ENCODE data around the gene LIMK1.

LIMK1 gene

GRCh38 chr7:74069790-74070618 lies 13.6 kb upstream of the LIMK1 start:
- H3K36me3 ChIP-seq (ENCODE audit: control insufficient read depth in 4 of 4, insufficient read depth in 4 of 4, low read length in 3 of 4), result no peaks in the 10 kb centered on the region
- H3K9me3 ChIP-seq (ENCODE audit: control extremely low read depth in 1 of 5, control insufficient read depth in 4 of 5, insufficient read depth in 2 of 5, low read depth in 1 of 5, low read length in 4 of 5), result no peaks in the 10 kb centered on the region
- H3K27ac ChIP-seq (ENCODE audit: insufficient read depth in 1 of 2, low read depth in 1 of 2, low read length in 2 of 2, poor library complexity in 1 of 2, severe bottlenecking in 2 of 2), result no peak overlapping the region
- ChIA-PET CTCF (interaction anchor here (0.6 to 3.8 kb wide), 14 partner anchors 10 to 341 kb away, joined by 3 to 30 read pairs (median 4); no protein-coding TSS in a partner anchor), POLR2A (interaction anchor here (0.6 to 1.7 kb wide), 5 partner anchors 13 to 203 kb away, joined by 3 to 4 read pairs (median 3); partner anchors contain the start of gene LIMK1)
- WGBS (ENCODE audit: insufficient coverage), result 96% methylated on average over 10 of the region's 11 CpGs
- peak in 1 of 3 donors; percentile 26 for DNase-seq
- H3K4me3 ChIP-seq (ENCODE audit: control insufficient read depth in 1 of 7, extremely low read depth in 1 of 7, insufficient read depth in 4 of 7, low read depth in 2 of 7, low read length in 6 of 7), result no peak overlapping the region
- H3K4me1 ChIP-seq (ENCODE audit: control extremely low read depth in 1 of 4, control insufficient read depth in 4 of 4, insufficient read depth in 4 of 4, low read length in 3 of 4), result no peaks in the 10 kb centered on the region
- H3K27me3 ChIP-seq (replicated peaks in 2 of 5; ENCODE audit: control insufficient read depth in 4 of 5, insufficient read depth in 5 of 5, low read length in 4 of 5), result no peaks in the 10 kb centered on the region

- Histone ChIP-seq H3K9me3 (ENCODE audit: control extremely low read depth in 1 of 5, control insufficient read depth in 4 of 5, insufficient read depth in 2 of 5, low read depth in 1 of 5, low read length in 4 of 5) (no peaks in the 10 kb centered on the region), H3K27ac (ENCODE audit: insufficient read depth in 1 of 2, low read depth in 1 of 2, low read length in 2 of 2, poor library complexity in 1 of 2, severe bottlenecking in 2 of 2) (no peak overlapping the region), H3K4me1 (ENCODE audit: control extremely low read depth in 1 of 4, control insufficient read depth in 4 of 4, insufficient read depth in 4 of 4, low read length in 3 of 4) (no peaks in the 10 kb centered on the region), H3K27me3 (replicated peaks in 2 of 5; ENCODE audit: control insufficient read depth in 4 of 5, insufficient read depth in 5 of 5, low read length in 4 of 5) (no peaks in the 10 kb centered on the region), H3K4me3 (ENCODE audit: control insufficient read depth in 1 of 7, extremely low read depth in 1 of 7, insufficient read depth in 4 of 7, low read depth in 2 of 7, low read length in 6 of 7) (no peak overlapping the region), H3K36me3 (ENCODE audit: control insufficient read depth in 4 of 4, insufficient read depth in 4 of 4, low read length in 3 of 4) (no peaks in the 10 kb centered on the region)
- ChIA-PET CTCF (interaction anchor here (0.6 to 3.8 kb wide), 5 partner anchors 10 to 341 kb away, joined by 3 to 30 read pairs (median 3); no protein-coding TSS in a partner anchor), POLR2A (interaction anchor here (0.6 to 1.7 kb wide), 2 partner anchors 13 to 89 kb away, joined by 3 to 4 read pairs; partner anchors contain the start of gene LIMK1)
- WGBS (ENCODE audit: insufficient coverage), result 87% methylated on average over 5 of the region's 6 CpGs
- DNase-seq, result no peak
Observed at GRCh38 chr7:74070619-74070921, 13.0 kb upstream of the LIMK1 start.

- Histone ChIP-seq H3K27me3 (replicated peaks in 2 of 5; ENCODE audit: control insufficient read depth in 4 of 5, insufficient read depth in 5 of 5, low read length in 4 of 5) (no peaks in the 10 kb centered on the region), H3K4me3 (ENCODE audit: control insufficient read depth in 1 of 7, extremely low read depth in 1 of 7, insufficient read depth in 4 of 7, low read depth in 2 of 7, low read length in 6 of 7) (no peak overlapping the region), H3K36me3 (ENCODE audit: control insufficient read depth in 4 of 4, insufficient read depth in 4 of 4, low read length in 3 of 4) (no peaks in the 10 kb centered on the region), H3K9me3 (ENCODE audit: control extremely low read depth in 1 of 5, control insufficient read depth in 4 of 5, insufficient read depth in 2 of 5, low read depth in 1 of 5, low read length in 4 of 5) (no peaks in the 10 kb centered on the region), H3K27ac (ENCODE audit: insufficient read depth in 1 of 2, low read depth in 1 of 2, low read length in 2 of 2, poor library complexity in 1 of 2, severe bottlenecking in 2 of 2) (no peak overlapping the region), H3K4me1 (ENCODE audit: control extremely low read depth in 1 of 4, control insufficient read depth in 4 of 4, insufficient read depth in 4 of 4, low read length in 3 of 4) (no peaks in the 10 kb centered on the region)
- no peak for DNase-seq
- 100% methylated on average over 3 of the region's 3 CpGs for WGBS (ENCODE audit: insufficient coverage)
- POLR2A ChIA-PET, result interaction anchor here (1.7 kb wide), 1 partner anchor 12 kb away, joined by 3 read pairs; the partner anchor contains the start of gene LIMK1
- CTCF ChIA-PET, result interaction anchor here (0.5 to 1.4 kb wide), 3 partner anchors 78 to 330 kb away, joined by 3 to 4 read pairs (median 3); no protein-coding TSS in a partner anchor
Observed at GRCh38 chr7:74071121-74071520, 12.5 kb upstream of the LIMK1 start.

- Histone ChIP-seq H3K4me3 (ENCODE audit: control insufficient read depth in 1 of 7, extremely low read depth in 1 of 7, insufficient read depth in 4 of 7, low read depth in 2 of 7, low read length in 6 of 7) (no peak overlapping the region), H3K27ac (ENCODE audit: insufficient read depth in 1 of 2, low read depth in 1 of 2, low read length in 2 of 2, poor library complexity in 1 of 2, severe bottlenecking in 2 of 2) (no peak overlapping the region), H3K27me3 (replicated peaks in 2 of 5; ENCODE audit: control insufficient read depth in 4 of 5, insufficient read depth in 5 of 5, low read length in 4 of 5) (no peaks in the 10 kb centered on the region), H3K9me3 (ENCODE audit: control extremely low read depth in 1 of 5, control insufficient read depth in 4 of 5, insufficient read depth in 2 of 5, low read depth in 1 of 5, low read length in 4 of 5) (no peaks in the 10 kb centered on the region), H3K4me1 (ENCODE audit: control extremely low read depth in 1 of 4, control insufficient read depth in 4 of 4, insufficient read depth in 4 of 4, low read length in 3 of 4) (no peaks in the 10 kb centered on the region), H3K36me3 (ENCODE audit: control insufficient read depth in 4 of 4, insufficient read depth in 4 of 4, low read length in 3 of 4) (no peaks in the 10 kb centered on the region)
- ChIA-PET POLR2A (no interaction called here), CTCF (no interaction called here)
- no peak for DNase-seq
- no CpG with 5 or more reads among the region's 1 CpG for WGBS (ENCODE audit: insufficient coverage)
Observed at GRCh38 chr7:74074770-74075169, 8.8 kb upstream of the LIMK1 start.

- Histone ChIP-seq H3K4me3 (ENCODE audit: control insufficient read depth in 1 of 7, extremely low read depth in 1 of 7, insufficient read depth in 4 of 7, low read depth in 2 of 7, low read length in 6 of 7) (no peak overlapping the region), H3K36me3 (ENCODE audit: control insufficient read depth in 4 of 4, insufficient read depth in 4 of 4, low read length in 3 of 4) (no peaks in the 10 kb centered on the region), H3K27me3 (replicated peaks in 2 of 5; ENCODE audit: control insufficient read depth in 4 of 5, insufficient read depth in 5 of 5, low read length in 4 of 5) (no peaks in the 10 kb centered on the region), H3K9me3 (ENCODE audit: control extremely low read depth in 1 of 5, control insufficient read depth in 4 of 5, insufficient read depth in 2 of 5, low read depth in 1 of 5, low read length in 4 of 5) (no peaks in the 10 kb centered on the region), H3K4me1 (ENCODE audit: control extremely low read depth in 1 of 4, control insufficient read depth in 4 of 4, insufficient read depth in 4 of 4, low read length in 3 of 4) (peaks cover 0 to 11% (median 7%) of the 10 kb centered on the region in 4 experiments), H3K27ac (ENCODE audit: insufficient read depth in 1 of 2, low read depth in 1 of 2, low read length in 2 of 2, poor library complexity in 1 of 2, severe bottlenecking in 2 of 2) (no peak overlapping the region)
- no peak for DNase-seq
- CTCF ChIA-PET, result interaction anchor here (1.0 to 1.5 kb wide), 3 partner anchors 10 to 124 kb away, joined by 3 to 5 read pairs (median 3); no protein-coding TSS in a partner anchor
- WGBS (ENCODE audit: insufficient coverage), result 100% methylated on average over 2 of the region's 2 CpGs
- POLR2A ChIA-PET, result no interaction called here
Observed at GRCh38 chr7:74078461-74078860, 5.1 kb upstream of the LIMK1 start.

GRCh38 chr7:74082770-74083116 lies 861 bp upstream of the LIMK1 start:
- POLR2A ChIA-PET, result interaction anchor here (1.3 kb wide), 1 partner anchor 12 kb away, joined by 3 read pairs; no protein-coding TSS in a partner anchor

More at GRCh38 chr7:74082770-74083116, 861 bp upstream of the LIMK1 start:
- 96% methylated on average over 7 of the region's 9 CpGs for whole genome bisulfite sequencing (ENCODE audit: insufficient coverage)
- H3K36me3 ChIP-seq (ENCODE audit: control insufficient read depth in 4 of 4, insufficient read depth in 4 of 4, low read length in 3 of 4), result peaks cover 0 to 11% (median 1%) of the 10 kb centered on the region in 4 experiments
- no peak for DNase-seq
- H3K27me3 ChIP-seq (replicated peaks in 2 of 5; ENCODE audit: control insufficient read depth in 4 of 5, insufficient read depth in 5 of 5, low read length in 4 of 5), result no peaks in the 10 kb centered on the region
- H3K27ac ChIP-seq (ENCODE audit: insufficient read depth in 1 of 2, low read depth in 1 of 2, low read length in 2 of 2, poor library complexity in 1 of 2, severe bottlenecking in 2 of 2), result no peak overlapping the region
- H3K4me1 ChIP-seq (ENCODE audit: control extremely low read depth in 1 of 4, control insufficient read depth in 4 of 4, insufficient read depth in 4 of 4, low read length in 3 of 4), result peaks cover 0 to 27% (median 18%) of the 10 kb centered on the region in 4 experiments
- CTCF ChIA-PET, result interaction anchor here (0.7 kb wide), 1 partner anchor 29 kb away, joined by 3 read pairs; no protein-coding TSS in a partner anchor
- no peaks in the 10 kb centered on the region for H3K9me3 ChIP-seq (ENCODE audit: control extremely low read depth in 1 of 5, control insufficient read depth in 4 of 5, insufficient read depth in 2 of 5, low read depth in 1 of 5, low read length in 4 of 5)
- peak overlapping the region in 1 of 7 experiments; percentile 40 for H3K4me3 ChIP-seq (ENCODE audit: control insufficient read depth in 1 of 7, extremely low read depth in 1 of 7, insufficient read depth in 4 of 7, low read depth in 2 of 7, low read length in 6 of 7)
